SK-N-MC (cell line): ENCODE results near the gene GSC.

Source experiments
- EZH2 ChIP-seq: fragments of 200-600 bp; sonication (generic); IDR thresholded peaks from one replicate; pipeline ENCODE4 v1.6.1; 2017; ENCODE audit warnings: antibody characterized with exemption
- FOXP2 ChIP-seq: optimal IDR thresholded peaks from 2 replicates; pipeline ENCODE3; 2011; ENCODE audit warnings: mild to moderate bottlenecking, moderate library complexity; ENCODE audit not compliant: insufficient read depth; ENCODE audit errors: extremely low read length, control extremely low read depth
- POLR2AphosphoS5 ChIP-seq: IDR thresholded peaks from 2 replicates; pipeline ENCODE4 v1.6.1; 2012; ENCODE audit warnings: mild to moderate bottlenecking, low read depth, low read length, borderline replicate concordance

- TF ChIP-seq POLR2AphosphoS5 (no peak), EZH2 (no peak), FOXP2 (no peak)
Measured at GRCh38 chr14:94770251-94770749, 387 bp upstream of the GSC start.
